ENCODE measurements around the gene UBE2I. TPM values are rescaled to one million over a fixed set of nuclear protein-coding genes. Genes with fewer than 3 reads are reported as not detected.

The UBE2I gene
- total and polyA plus RNA-seq, 2 donors (not counting 1 experiment from before 2014, with no cell fraction given), result 152 to 265 TPM

GRCh38 chr16:1286513-1287094 lies 22.8 kb upstream of the UBE2I start:
- Mint-ChIP-seq H3K27ac (no peak overlapping the region), H3K4me1 (peaks cover 4% of the 10 kb centered on the region), H3K9me3 (ENCODE audit: insufficient read depth) (no peaks in the 10 kb centered on the region), H3K4me3 (no peak overlapping the region), H3K27me3 (peaks cover 16% of the 10 kb centered on the region)
- Histone ChIP-seq H3K79me2 (ENCODE audit: control insufficient read depth, insufficient read depth, low read length) (no peaks in the 10 kb centered on the region), H2AFZ (ENCODE audit: insufficient read depth, low read depth, low read length, poor library complexity, severe bottlenecking) (no peak overlapping the region), H3K4me2 (replicated peaks; ENCODE audit: low read depth, low read length, poor library complexity, severe bottlenecking) (no peak overlapping the region), H3K9ac (ENCODE audit: low read length) (no peak overlapping the region), H3K9me3 (ENCODE audit: control extremely low read depth in 1 of 3, control insufficient read depth in 2 of 3, insufficient read depth in 1 of 3, low read length in 2 of 3) (peaks cover 0 to 6% (median 0%) of the 10 kb centered on the region in 3 donors), H3K36me3 (replicated peaks in 1 of 2; ENCODE audit: control extremely low read depth in 1 of 2, control insufficient read depth in 1 of 2, extremely low read depth in 1 of 2, insufficient read depth in 2 of 2, low read length in 1 of 2) (no peaks in the 10 kb centered on the region), H3K4me3 (ENCODE audit: control extremely low read depth in 1 of 5, extremely low read depth in 1 of 5, insufficient read depth in 1 of 5, low read depth in 2 of 5, low read length in 4 of 5) (no peak overlapping the region), H3K4me1 (ENCODE audit: control insufficient read depth in 2 of 2, insufficient read depth in 2 of 2, low read length in 2 of 2) (peaks cover 12% of the 10 kb centered on the region in 2 donors), H3K27me3 (replicated peaks in 1 of 4; ENCODE audit: control extremely low read depth in 1 of 4, control insufficient read depth in 3 of 4, insufficient read depth in 4 of 4, low read length in 3 of 4) (peaks cover 0 to 31% (median 7%) of the 10 kb centered on the region in 4 experiments), H4K20me1 (ENCODE audit: control insufficient read depth, insufficient read depth, low read length, poor library complexity, severe bottlenecking) (no peaks in the 10 kb centered on the region), H3K27ac (ENCODE audit: low read length in 2 of 2) (no peak overlapping the region)
- CTCF ChIA-PET, result no interaction called here
- DNase-seq (no peak), ATAC-seq (ENCODE audit: low read depth) (no peak)
- WGBS (ENCODE audit: insufficient coverage), result 86% methylated on average over 25 of the region's 25 CpGs
- TF ChIP-seq CTCF (IDR thresholded peaks at IDR 0.05), result no peak
- no peak for TF ChIP-seq EZH2 (IDR thresholded peaks at IDR 0.05; ENCODE audit: borderline replicate concordance, insufficient read depth, low read depth, low read length, poor library complexity, severe bottlenecking)
- POLR2A ChIA-PET, result interaction anchor here (0.7 kb wide), 1 partner anchor 195 kb away, joined by 3 read pairs; no protein-coding TSS in a partner anchor
- intact Hi-C loops (cut with micrococcal nuclease), result no loop called here

- Histone ChIP-seq H3K4me2 (replicated peaks; ENCODE audit: low read depth, low read length, poor library complexity, severe bottlenecking) (no peak overlapping the region), H3K9me3 (ENCODE audit: control extremely low read depth in 1 of 3, control insufficient read depth in 2 of 3, insufficient read depth in 1 of 3, low read length in 2 of 3) (peaks cover 0 to 6% (median 0%) of the 10 kb centered on the region in 3 donors), H3K4me1 (ENCODE audit: control insufficient read depth in 2 of 2, insufficient read depth in 2 of 2, low read length in 2 of 2) (peaks cover 12% of the 10 kb centered on the region in 2 donors), H2AFZ (ENCODE audit: insufficient read depth, low read depth, low read length, poor library complexity, severe bottlenecking) (no peak overlapping the region), H4K20me1 (ENCODE audit: control insufficient read depth, insufficient read depth, low read length, poor library complexity, severe bottlenecking) (no peaks in the 10 kb centered on the region), H3K27me3 (replicated peaks in 1 of 4; ENCODE audit: control extremely low read depth in 1 of 4, control insufficient read depth in 3 of 4, insufficient read depth in 4 of 4, low read length in 3 of 4) (peaks cover 0 to 31% (median 8%) of the 10 kb centered on the region in 4 experiments), H3K4me3 (ENCODE audit: control extremely low read depth in 1 of 5, extremely low read depth in 1 of 5, insufficient read depth in 1 of 5, low read depth in 2 of 5, low read length in 4 of 5) (no peak overlapping the region), H3K79me2 (ENCODE audit: control insufficient read depth, insufficient read depth, low read length) (no peaks in the 10 kb centered on the region), H3K27ac (ENCODE audit: low read length in 2 of 2) (no peak overlapping the region), H3K36me3 (replicated peaks in 1 of 2; ENCODE audit: control extremely low read depth in 1 of 2, control insufficient read depth in 1 of 2, extremely low read depth in 1 of 2, insufficient read depth in 2 of 2, low read length in 1 of 2) (no peaks in the 10 kb centered on the region), H3K9ac (ENCODE audit: low read length) (no peak overlapping the region)
- Mint-ChIP-seq H3K27me3 (peaks cover 20% of the 10 kb centered on the region), H3K4me3 (no peak overlapping the region), H3K4me1 (peaks cover 4% of the 10 kb centered on the region), H3K9me3 (ENCODE audit: insufficient read depth) (no peaks in the 10 kb centered on the region), H3K27ac (no peak overlapping the region)
- TF ChIP-seq CTCF (IDR thresholded peaks at IDR 0.05), result no peak
- no peak for DNase-seq
- POLR2A ChIA-PET, result no interaction called here
- no peak for ATAC-seq (ENCODE audit: low read depth)
- intact Hi-C loops (cut with micrococcal nuclease), result no loop called here
- WGBS (ENCODE audit: insufficient coverage), result 76% methylated on average over 34 of the region's 40 CpGs
- CTCF ChIA-PET, result no interaction called here
These were observed 21.3 kb upstream of the UBE2I start for GRCh38 chr16:1287982-1288670.

Data from B cell (primary cell).